Activated CD4-positive, alpha-beta T cell treated with anti-CD3 and anti-CD28 coated beads for 36 hours (primary cell): ENCODE measurements around the gene CPNE5. TPM values are rescaled to one million over a fixed set of nuclear protein-coding genes. Genes with fewer than 3 reads are reported as not detected.

Source experiments
- ATAC-seq: fragments of 200-7000 bp; cut with Tn5 transposase; one replicate; pipeline ENCODE4 v1.10.0; 2021; ENCODE audit warnings: mild to moderate bottlenecking, moderate library complexity
- CTCF ChIA-PET: fragments of 350-600 bp; sonication (Branson Sonifier 250); formaldehyde crosslinking; loops from one replicate; lab custom pipeline; 2021; ENCODE audit warnings: antibody characterized with exemption; lab: Charles Lee
- POLR2A ChIA-PET: fragments of 350-600 bp; sonication (Branson Sonifier 250); formaldehyde crosslinking; loops from one replicate; lab custom pipeline; 2021; ENCODE audit warnings: antibody characterized with exemption, inconsistent platforms; lab: Charles Lee
- DNase-seq: peaks from one replicate; pipeline ENCODE4 v3.0.0-alpha.2; 2020
- H3K27ac Mint-ChIP-seq: one replicate; pipeline ENCODE4 v1.8.0; 2021; ENCODE audit warnings: mixed read lengths
- H3K27me3 Mint-ChIP-seq: one replicate; pipeline ENCODE4 v1.8.0; 2021; ENCODE audit warnings: mixed read lengths
- H3K36me3 Mint-ChIP-seq: one replicate; pipeline ENCODE4 v1.8.0; 2021; ENCODE audit warnings: low read depth, mixed read lengths
- H3K4me1 Mint-ChIP-seq: one replicate; pipeline ENCODE4 v1.8.0; 2021; ENCODE audit warnings: mixed read lengths
- H3K4me3 Mint-ChIP-seq: one replicate; pipeline ENCODE4 v1.8.0; 2021; ENCODE audit warnings: mild to moderate bottlenecking, moderate library complexity, mixed read lengths
- H3K9me3 Mint-ChIP-seq: one replicate; pipeline ENCODE4 v1.8.0; 2021; ENCODE audit warnings: low read depth, mixed read lengths
- intact Hi-C, 2 experiments: fragments of 100-400 bp; cut with DNase I in 1 of 2; cut with micrococcal nuclease in 1 of 2; formaldehyde crosslinking; loops; one replicate each; pipeline versions ENCODE4 v1.14.2 to v1.15.1; 2022 to 2024; cut with DNase I, micrococcal nuclease
- total RNA-seq, 2 experiments: library from RNA; stranded (reverse); gene quantifications; one replicate each; pipeline ENCODE4 v1.2.3, GENCODE V29; 2021

CPNE5 gene
- total RNA-seq, 2 experiments from 2014 or later: 1.1 to 1.3 TPM

- CTCF ChIA-PET: interaction anchor here (0.6 to 1.6 kb wide), 6 partner anchors 22 to 124 kb away, joined by 3 to 10 read pairs (median 3); no protein-coding TSS in a partner anchor
- H3K4me3 Mint-ChIP-seq: no peak overlapping the region
- ATAC-seq: no peak
- H3K4me1 Mint-ChIP-seq: no peaks in the 10 kb centered on the region
- no peaks in the 10 kb centered on the region for H3K9me3 Mint-ChIP-seq
- H3K27me3 Mint-ChIP-seq: no peaks in the 10 kb centered on the region
- H3K27ac Mint-ChIP-seq: no peak overlapping the region
- no peak for DNase-seq
- no peaks in the 10 kb centered on the region for H3K36me3 Mint-ChIP-seq
- intact Hi-C loops: no loop called here
- POLR2A ChIA-PET: no interaction called here
These were observed 29.1 kb downstream of the CPNE5 start for GRCh38 chr6:36809941-36810803.

- ChIA-PET CTCF (interaction anchor here (0.8 to 1.3 kb wide), 4 partner anchors 19 to 123 kb away, joined by 3 read pairs; no protein-coding TSS in a partner anchor), POLR2A (no interaction called here)
- H3K4me3 Mint-ChIP-seq: no peak overlapping the region
- H3K4me1 Mint-ChIP-seq: no peaks in the 10 kb centered on the region
- no peaks in the 10 kb centered on the region for H3K27me3 Mint-ChIP-seq
- H3K9me3 Mint-ChIP-seq: no peaks in the 10 kb centered on the region
- no peak overlapping the region for H3K27ac Mint-ChIP-seq
- intact Hi-C loops: no loop called here
- DNase-seq (no peak), ATAC-seq (no peak)
- H3K36me3 Mint-ChIP-seq: no peaks in the 10 kb centered on the region
These were observed 30.1 kb downstream of the CPNE5 start for GRCh38 chr6:36809156-36809555.

GRCh38 chr6:36808634-36809033 is 30.6 kb downstream of the CPNE5 start:
- POLR2A ChIA-PET: no interaction called here
- Mint-ChIP-seq H3K4me1 (no peaks in the 10 kb centered on the region), H3K27me3 (no peaks in the 10 kb centered on the region), H3K4me3 (no peak overlapping the region), H3K9me3 (no peaks in the 10 kb centered on the region), H3K36me3 (no peaks in the 10 kb centered on the region), H3K27ac (no peak overlapping the region)
- intact Hi-C loops: no loop called here
- ATAC-seq: no peak
- CTCF ChIA-PET: interaction anchor here (1.1 kb wide), 1 partner anchor 20 kb away, joined by 3 read pairs; no protein-coding TSS in a partner anchor
- no peak for DNase-seq

GRCh38 chr6:36807750-36808149 is 31.5 kb downstream of the CPNE5 start:
- intact Hi-C loops: no loop called here
- Mint-ChIP-seq H3K27me3 (no peaks in the 10 kb centered on the region), H3K9me3 (no peaks in the 10 kb centered on the region), H3K36me3 (no peaks in the 10 kb centered on the region), H3K27ac (no peak overlapping the region), H3K4me1 (no peaks in the 10 kb centered on the region), H3K4me3 (no peak overlapping the region)
- ChIA-PET CTCF (no interaction called here), POLR2A (no interaction called here)
- DNase-seq (no peak), ATAC-seq (no peak)

GRCh38 chr6:36807143-36807542 is 32.1 kb downstream of the CPNE5 start:
- ChIA-PET CTCF (interaction anchor here (1.1 to 1.5 kb wide), 2 partner anchors 24 to 57 kb away, joined by 3 to 5 read pairs; no protein-coding TSS in a partner anchor), POLR2A (no interaction called here)
- no peaks in the 10 kb centered on the region for H3K4me1 Mint-ChIP-seq
- intact Hi-C loops: no loop called here
- no peak overlapping the region for H3K27ac Mint-ChIP-seq
- ATAC-seq: no peak
- no peak for DNase-seq
- no peaks in the 10 kb centered on the region for H3K27me3 Mint-ChIP-seq
- H3K4me3 Mint-ChIP-seq: no peak overlapping the region
- no peaks in the 10 kb centered on the region for H3K36me3 Mint-ChIP-seq
- H3K9me3 Mint-ChIP-seq: no peaks in the 10 kb centered on the region

GRCh38 chr6:36805917-36806316 is 33.3 kb downstream of the CPNE5 start:
- intact Hi-C loops: no loop called here

GRCh38 chr6:36805096-36805797 is 34.0 kb downstream of the CPNE5 start:
- CTCF ChIA-PET: no interaction called here
- Mint-ChIP-seq H3K4me1 (no peaks in the 10 kb centered on the region), H3K27ac (no peak overlapping the region), H3K36me3 (no peaks in the 10 kb centered on the region), H3K27me3 (no peaks in the 10 kb centered on the region), H3K4me3 (no peak overlapping the region), H3K9me3 (no peaks in the 10 kb centered on the region)
- ATAC-seq (no peak), DNase-seq (no peak)
- intact Hi-C loops: no loop called here
- POLR2A ChIA-PET: no interaction called here

More at GRCh38 chr6:36805917-36806316, 33.3 kb downstream of the CPNE5 start:
- Mint-ChIP-seq H3K4me3 (no peak overlapping the region), H3K9me3 (no peaks in the 10 kb centered on the region), H3K36me3 (no peaks in the 10 kb centered on the region), H3K27ac (no peak overlapping the region), H3K4me1 (no peaks in the 10 kb centered on the region), H3K27me3 (no peaks in the 10 kb centered on the region)
- ATAC-seq (no peak), DNase-seq (no peak)
- CTCF ChIA-PET: interaction anchor here (1.1 to 1.5 kb wide), 2 partner anchors 23 to 59 kb away, joined by 3 to 5 read pairs; no protein-coding TSS in a partner anchor
- POLR2A ChIA-PET: interaction anchor here (0.6 kb wide), 1 partner anchor 94 kb away, joined by 4 read pairs; no protein-coding TSS in a partner anchor

GRCh38 chr6:36804563-36804962 is 34.7 kb downstream of the CPNE5 start:
- POLR2A ChIA-PET: no interaction called here
- ATAC-seq (no peak), DNase-seq (no peak)
- no peaks in the 10 kb centered on the region for H3K9me3 Mint-ChIP-seq
- no peaks in the 10 kb centered on the region for H3K27me3 Mint-ChIP-seq
- intact Hi-C loops: no loop called here
- no peaks in the 10 kb centered on the region for H3K4me1 Mint-ChIP-seq
- CTCF ChIA-PET: no interaction called here
- H3K36me3 Mint-ChIP-seq: no peaks in the 10 kb centered on the region
- H3K4me3 Mint-ChIP-seq: no peak overlapping the region
- H3K27ac Mint-ChIP-seq: no peak overlapping the region

- CTCF ChIA-PET: interaction anchor here (0.6 to 1.2 kb wide), 2 partner anchors 21 to 195 kb away, joined by 3 read pairs; no protein-coding TSS in a partner anchor
- POLR2A ChIA-PET: no interaction called here
- Mint-ChIP-seq H3K36me3 (no peaks in the 10 kb centered on the region), H3K4me3 (no peak overlapping the region), H3K9me3 (no peaks in the 10 kb centered on the region), H3K4me1 (no peaks in the 10 kb centered on the region), H3K27ac (no peak overlapping the region), H3K27me3 (no peaks in the 10 kb centered on the region)
- ATAC-seq (no peak), DNase-seq (no peak)
- intact Hi-C loops: no loop called here
These were observed 35.3 kb downstream of the CPNE5 start for GRCh38 chr6:36803908-36804307.

- no peak for ATAC-seq
- CTCF ChIA-PET: interaction anchor here (0.6 to 1.2 kb wide), 2 partner anchors 21 to 196 kb away, joined by 3 read pairs; no protein-coding TSS in a partner anchor
- H3K4me3 Mint-ChIP-seq: no peak overlapping the region
These were observed 35.8 kb downstream of the CPNE5 start for GRCh38 chr6:36803482-36803881.

GRCh38 chr6:36800223-36801076 is 38.8 kb downstream of the CPNE5 start:
- Mint-ChIP-seq H3K36me3 (no peaks in the 10 kb centered on the region), H3K9me3 (no peaks in the 10 kb centered on the region), H3K27ac (no peak overlapping the region), H3K4me3 (no peak overlapping the region), H3K27me3 (no peaks in the 10 kb centered on the region), H3K4me1 (no peaks in the 10 kb centered on the region)
- ChIA-PET POLR2A (no interaction called here), CTCF (interaction anchor here (0.9 to 1.2 kb wide), 2 partner anchors 18 to 35 kb away, joined by 3 read pairs; no protein-coding TSS in a partner anchor)
- ATAC-seq (no peak), DNase-seq (no peak)
- intact Hi-C loops: no loop called here

More at GRCh38 chr6:36803482-36803881, 35.8 kb downstream of the CPNE5 start:
- intact Hi-C loops: no loop called here
- POLR2A ChIA-PET: no interaction called here
- H3K9me3 Mint-ChIP-seq: no peaks in the 10 kb centered on the region
- H3K27me3 Mint-ChIP-seq: no peaks in the 10 kb centered on the region
- no peaks in the 10 kb centered on the region for H3K36me3 Mint-ChIP-seq
- H3K27ac Mint-ChIP-seq: no peak overlapping the region
- H3K4me1 Mint-ChIP-seq: no peaks in the 10 kb centered on the region
- DNase-seq: no peak
